GM12892 (cell line): Measurements from ENCODE around the gene ATP8A1.

Experiments used
- POLR2A ChIP-seq: IDR thresholded peaks from 2 replicates; pipeline ENCODE4 v1.6.1; 2011; ENCODE audit warnings: low read depth, low read length, control low read depth
- POLR2AphosphoS5 ChIP-seq: IDR thresholded peaks from 2 replicates; pipeline ENCODE4 v1.6.1; 2011; ENCODE audit warnings: low read depth, low read length, control low read depth

- TF ChIP-seq POLR2A = no peak
- TF ChIP-seq POLR2AphosphoS5 = no peak
These were observed 82.0 kb downstream of the ATP8A1 start for GRCh38 chr4:42574870-42575430.
